ENCODE measurements around the gene POC1A. TPM values are rescaled to one million over a fixed set of nuclear protein-coding genes. Genes with fewer than 3 reads are reported as not detected.

The POC1A gene
- total and polyA plus RNA-seq, 2 of the 4 experiments (the other 2 are of a cell fraction): 10.6 to 11.5 TPM

GRCh38 chr3:52177701-52178042 lies 23.4 kb upstream of the POC1A start:
- no peaks in the 10 kb centered on the region for H3K79me1 ChIP-seq (ENCODE audit: low read depth in 1 of 2, low read length in 2 of 2)
- no peak overlapping the region for H3K23ac ChIP-seq (ENCODE audit: low read depth, low read length)
- no peaks in the 10 kb centered on the region for H3K36me3 ChIP-seq (ENCODE audit: control insufficient read depth, insufficient read depth, low read length)
- no peak overlapping the region for H2AK9ac ChIP-seq (replicated peaks; ENCODE audit: low read depth, low read length, poor library complexity)
- no peak overlapping the region for H3K4me2 ChIP-seq (ENCODE audit: low read depth, low read length)
- in situ Hi-C loops (cut with MboI; ENCODE audit: low sequenced_read_pairs): no loop called here
- no peak for DNase-seq
- H3K27ac ChIP-seq (ENCODE audit: insufficient read depth, low read length): no peak overlapping the region
- peaks cover 4% of the 10 kb centered on the region; the same call in 1 of the 2 replicates for H3K4me1 ChIP-seq (ENCODE audit: control insufficient read depth, insufficient read depth, low read length)
- no peak overlapping the region for H3K4ac ChIP-seq (ENCODE audit: low read depth, low read length)
- H3K56ac ChIP-seq (ENCODE audit: extremely low read depth, insufficient read depth, low read length): no peak overlapping the region
- dilution Hi-C loops (cut with HindIII; ENCODE audit: low sequenced_read_pairs, unreplicated experiment): no loop called here
- peaks cover 10% of the 10 kb centered on the region for H3K9me1 ChIP-seq (ENCODE audit: insufficient read depth, low read length)
- POLR2A ChIA-PET (ENCODE audit: unreplicated experiment): no interaction called here
- 56% methylated on average over 3 of the region's 5 CpGs; no CpG with 5 or more reads in 1 of the 2 experiments for WGBS, 2 experiments (ENCODE audit: extremely low coverage in 2 of 2, insufficient read length in 1 of 2)
- no peak overlapping the region for H3K4me3 ChIP-seq (ENCODE audit: insufficient read depth, low read depth, low read length)
- no peak overlapping the region for H4K5ac ChIP-seq (ENCODE audit: low read depth, low read length)
- CTCF ChIA-PET: no interaction called here
- BruUV-seq (replicated peaks): no TSS peak
- H4K8ac ChIP-seq (ENCODE audit: low read depth in 2 of 2, low read length in 2 of 2): no peak overlapping the region
- no peak overlapping the region for H2BK20ac ChIP-seq (ENCODE audit: low read depth, low read length)
- H3K9me3 ChIP-seq (ENCODE audit: control insufficient read depth, insufficient read depth, low read length): no peaks in the 10 kb centered on the region
- no peak overlapping the region for H2BK15ac ChIP-seq (ENCODE audit: low read depth, low read length)
- TF ChIP-seq CHD1 (IDR thresholded peaks at IDR 0.05; ENCODE audit: low read depth, low read length): no peak
- no peak overlapping the region for H2BK5ac ChIP-seq (ENCODE audit: low read depth, low read length, poor library complexity, severe bottlenecking)
- no peak overlapping the region for H3K14ac ChIP-seq (replicated peaks; ENCODE audit: low read depth, low read length)
- intact Hi-C loops (cut with micrococcal nuclease): no loop called here
- no peak for ATAC-seq (ENCODE audit: low read depth)
- peaks cover 10% of the 10 kb centered on the region for H3K27me3 ChIP-seq (ENCODE audit: control insufficient read depth, insufficient read depth, low read length)
- H4K91ac ChIP-seq (ENCODE audit: insufficient read depth, low read depth, low read length): no peak overlapping the region
- no peak overlapping the region for H2AK5ac ChIP-seq (ENCODE audit: low read depth, low read length)
- no peaks in the 10 kb centered on the region for H4K20me1 ChIP-seq (ENCODE audit: insufficient read depth, low read length)
- H3K9ac ChIP-seq (ENCODE audit: low read depth, low read length): no peak overlapping the region
- no peak overlapping the region for H2AFZ ChIP-seq (replicated peaks; ENCODE audit: low read length, poor library complexity)
- H2BK120ac ChIP-seq (ENCODE audit: low read depth, low read length): no peak overlapping the region
- H3K18ac ChIP-seq (ENCODE audit: low read depth, low read length): no peak overlapping the region

Data from IMR-90 (cell line).